ENCODE results near the gene CFC1. TPM values are rescaled to one million over a fixed set of nuclear protein-coding genes. Genes with fewer than 3 reads are reported as not detected.
A peak's percentile ranks its signal among the peaks of the same experiment; 100 is the strongest.
"Not testable (repeated sequence)": the region's sequence is repeated elsewhere in the genome, so short reads cannot be mapped to it uniquely, and the experiment has no call there.

The CFC1 gene
- total RNA-seq, 5 donors from 2014 or later (not counting 1 experiment from before 2014, with no cell fraction given) = not detected

DNA sequence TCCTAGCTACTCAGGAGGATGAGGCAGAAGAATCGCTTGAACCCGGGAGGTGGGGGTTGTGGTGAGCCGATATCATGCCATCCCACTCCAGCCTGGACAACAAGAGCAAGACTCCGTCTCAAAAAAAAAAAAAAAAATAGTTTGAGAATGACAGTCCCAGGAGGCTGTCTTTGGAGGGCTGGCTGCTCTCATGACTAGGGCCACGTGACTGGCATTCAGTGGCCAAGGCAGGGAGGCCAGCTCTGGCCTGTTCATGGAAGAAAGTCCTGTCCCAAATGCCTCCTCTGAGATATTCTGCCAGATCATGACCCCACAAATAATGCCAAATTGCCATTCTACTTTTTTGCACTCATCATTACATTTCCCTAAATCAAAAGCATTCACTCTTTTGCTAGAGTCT is 54.4 kb downstream of the CFC1 start:
- H3K36me3 Mint-ChIP-seq, DNase-seq: not testable (repeated sequence)

DNA sequence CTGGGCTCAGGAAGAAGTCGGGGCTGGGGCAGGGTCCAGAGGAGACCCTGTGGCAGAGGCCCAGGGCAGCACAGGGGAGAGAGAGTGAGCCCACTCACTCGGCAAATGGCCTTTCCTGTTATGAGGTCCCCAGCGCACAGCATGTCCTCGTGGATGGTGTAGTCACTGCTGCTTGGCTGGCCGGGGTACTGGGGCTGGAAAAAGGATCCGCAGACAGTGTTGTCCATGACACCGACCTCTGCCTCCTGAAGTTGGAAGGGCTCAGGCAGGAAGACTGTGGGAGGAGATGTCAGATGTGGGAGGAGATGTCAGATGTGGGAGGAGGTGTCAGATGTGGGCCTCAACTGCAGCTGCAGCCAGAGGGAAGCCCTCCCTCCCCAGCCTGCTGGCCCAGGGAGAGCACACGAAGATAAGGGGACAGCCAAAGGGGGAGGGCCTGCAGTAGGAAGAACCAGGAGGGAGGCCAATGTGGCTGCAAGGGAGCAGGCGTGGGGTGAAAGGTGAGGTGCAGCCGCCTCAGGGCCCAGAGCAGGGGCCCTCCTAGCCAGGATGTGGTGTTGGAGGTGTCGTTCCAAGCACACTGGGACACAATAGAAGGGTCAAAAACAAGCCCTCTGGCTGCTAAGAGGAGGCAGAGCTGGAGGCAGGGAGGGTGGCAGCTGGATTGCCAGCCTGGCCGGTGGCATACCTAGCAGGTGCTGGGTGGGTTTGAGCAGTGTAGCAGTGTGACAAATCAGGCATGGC is 55.4 kb downstream of the CFC1 start:
- H3K4me1 Mint-ChIP-seq; POLR2A ChIA-PET; H3K36me3 ChIP-seq (ENCODE audit: control insufficient read depth in 2 of 2, extremely low read depth in 1 of 2, insufficient read depth in 1 of 2, low read length in 1 of 2); H3K27me3 Mint-ChIP-seq; H3K27me3 ChIP-seq (replicated peaks in 1 of 2; ENCODE audit: control insufficient read depth in 2 of 2, extremely low read depth in 1 of 2, insufficient read depth in 2 of 2, low read length in 1 of 2); H3K9me3 ChIP-seq; H3K4me3 Mint-ChIP-seq; H3K4me3 ChIP-seq (ENCODE audit: control insufficient read depth in 1 of 2, extremely low read depth in 1 of 2, low read length in 1 of 2); H3K36me3 Mint-ChIP-seq; H3K4me1 ChIP-seq (ENCODE audit: control insufficient read depth in 1 of 2, extremely low read depth in 1 of 2, insufficient read depth in 2 of 2, low read length in 2 of 2); H3K9me3 Mint-ChIP-seq; CTCF ChIA-PET; DNase-seq; H3K27ac ChIP-seq (ENCODE audit: low read length); H3K27ac Mint-ChIP-seq: not testable (repeated sequence)
- WGBS (ENCODE audit: insufficient coverage) = no CpG with 5 or more reads among the region's 12 CpGs
- peak in 1 of 4 experiments; percentile 23 for ATAC-seq (replicated peaks in 1 of 4)

More for the DNA sequence above, 54.4 kb downstream of the CFC1 start:
- H3K27me3 Mint-ChIP-seq; H3K9me3 ChIP-seq; H3K27me3 ChIP-seq (replicated peaks in 1 of 2; ENCODE audit: control insufficient read depth in 2 of 2, extremely low read depth in 1 of 2, insufficient read depth in 2 of 2, low read length in 1 of 2); H3K36me3 ChIP-seq (ENCODE audit: control insufficient read depth in 2 of 2, extremely low read depth in 1 of 2, insufficient read depth in 1 of 2, low read length in 1 of 2); H3K4me1 ChIP-seq (ENCODE audit: control insufficient read depth in 1 of 2, extremely low read depth in 1 of 2, insufficient read depth in 2 of 2, low read length in 2 of 2); H3K27ac Mint-ChIP-seq; H3K27ac ChIP-seq (ENCODE audit: low read length); H3K4me3 Mint-ChIP-seq; ATAC-seq (replicated peaks in 1 of 4); H3K9me3 Mint-ChIP-seq; H3K4me3 ChIP-seq (ENCODE audit: control insufficient read depth in 1 of 2, extremely low read depth in 1 of 2, low read length in 1 of 2); CTCF ChIA-PET; H3K4me1 Mint-ChIP-seq; POLR2A ChIA-PET: not testable (repeated sequence)
- WGBS (ENCODE audit: insufficient coverage) = no CpG with 5 or more reads among the region's 5 CpGs

- H3K36me3 Mint-ChIP-seq; H3K4me1 Mint-ChIP-seq; CTCF ChIA-PET; DNase-seq; H3K9me3 Mint-ChIP-seq; H3K27ac ChIP-seq (ENCODE audit: low read length); POLR2A ChIA-PET; H3K27me3 ChIP-seq (replicated peaks in 1 of 2; ENCODE audit: control insufficient read depth in 2 of 2, extremely low read depth in 1 of 2, insufficient read depth in 2 of 2, low read length in 1 of 2); H3K4me3 ChIP-seq (ENCODE audit: control insufficient read depth in 1 of 2, extremely low read depth in 1 of 2, low read length in 1 of 2); ATAC-seq (replicated peaks in 1 of 4); H3K4me3 Mint-ChIP-seq; H3K36me3 ChIP-seq (ENCODE audit: control insufficient read depth in 2 of 2, extremely low read depth in 1 of 2, insufficient read depth in 1 of 2, low read length in 1 of 2); H3K27me3 Mint-ChIP-seq; H3K27ac Mint-ChIP-seq; H3K9me3 ChIP-seq; H3K4me1 ChIP-seq (ENCODE audit: control insufficient read depth in 1 of 2, extremely low read depth in 1 of 2, insufficient read depth in 2 of 2, low read length in 2 of 2): not testable (repeated sequence)
- WGBS (ENCODE audit: insufficient coverage) = no CpG with 5 or more reads among the region's 4 CpGs
Observed at GRCh38 chr2:130542789-130543188, 56.6 kb downstream of the CFC1 start.

Other genes with a start within 250 kb of the CFC1 start
- 10 to 100 TPM; 42.3 to 67.6 (median 58.2) TPM for gene PTPN18, start 243.5 kb downstream of the CFC1 start, total RNA-seq
- gene POTEI, start 90.2 kb downstream of the CFC1 start, total RNA-seq = not detected
- not detected for gene CFC1B, start 78.4 kb downstream of the CFC1 start, total RNA-seq
- gene POTEJ, start 11.9 kb upstream of the CFC1 start, total RNA-seq = not detected
- gene GPR148, start 129.5 kb upstream of the CFC1 start, total RNA-seq = not detected
- gene AMER3, start 156.0 kb upstream of the CFC1 start, total RNA-seq = not detected
- 1 to 10 TPM; 2.9 to 5.3 (median 4.4) TPM for gene ARHGEF4, start 237.3 kb upstream of the CFC1 start, total RNA-seq

Measured in T-cell (primary cell).